Measurements from ENCODE around the gene CLTB.

DNA sequence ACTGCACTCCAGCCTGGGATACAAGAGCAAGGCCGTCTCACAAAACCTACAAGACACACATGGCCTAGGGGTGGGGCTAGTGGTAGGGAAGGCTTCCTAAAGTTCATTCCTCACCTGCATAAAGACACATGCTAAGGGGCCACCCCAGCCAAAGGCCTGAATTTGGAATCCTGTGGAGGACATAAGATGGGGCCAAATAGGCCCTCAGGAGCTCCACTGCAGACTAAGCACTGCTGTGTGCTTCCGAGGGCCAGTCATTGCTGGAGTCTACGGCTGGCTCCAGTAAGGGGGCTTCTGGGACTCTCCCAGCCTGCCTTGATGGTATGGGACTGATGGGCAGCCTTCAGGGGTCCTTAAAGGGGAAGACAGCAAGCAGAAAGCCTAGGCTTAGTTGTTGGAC is 33.6 kb downstream of the CLTB start:
- TF ChIP-seq, protein P1, sequence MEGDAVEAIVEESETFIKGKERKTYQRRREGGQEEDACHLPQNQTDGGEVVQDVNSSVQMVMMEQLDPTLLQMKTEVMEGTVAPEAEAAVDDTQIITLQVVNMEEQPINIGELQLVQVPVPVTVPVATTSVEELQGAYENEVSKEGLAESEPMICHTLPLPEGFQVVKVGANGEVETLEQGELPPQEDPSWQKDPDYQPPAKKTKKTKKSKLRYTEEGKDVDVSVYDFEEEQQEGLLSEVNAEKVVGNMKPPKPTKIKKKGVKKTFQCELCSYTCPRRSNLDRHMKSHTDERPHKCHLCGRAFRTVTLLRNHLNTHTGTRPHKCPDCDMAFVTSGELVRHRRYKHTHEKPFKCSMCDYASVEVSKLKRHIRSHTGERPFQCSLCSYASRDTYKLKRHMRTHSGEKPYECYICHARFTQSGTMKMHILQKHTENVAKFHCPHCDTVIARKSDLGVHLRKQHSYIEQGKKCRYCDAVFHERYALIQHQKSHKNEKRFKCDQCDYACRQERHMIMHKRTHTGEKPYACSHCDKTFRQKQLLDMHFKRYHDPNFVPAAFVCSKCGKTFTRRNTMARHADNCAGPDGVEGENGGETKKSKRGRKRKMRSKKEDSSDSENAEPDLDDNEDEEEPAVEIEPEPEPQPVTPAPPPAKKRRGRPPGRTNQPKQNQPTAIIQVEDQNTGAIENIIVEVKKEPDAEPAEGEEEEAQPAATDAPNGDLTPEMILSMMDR (IDR thresholded peaks at IDR 0.05), result no peak
- no peak for TF ChIP-seq POLR2A (IDR thresholded peaks at IDR 0.05)
